HG02840 (cell line): ENCODE results near the gene OR52B6.
A peak's percentile ranks its signal among the peaks of the same experiment; 100 is the strongest.
"Not testable (repeated sequence)": the region's sequence is repeated elsewhere in the genome, so short reads cannot be mapped to it uniquely, and the experiment has no call there.

ENCODE experiments used
- ATAC-seq: cut with Tn5 transposase; IDR thresholded peaks from one replicate; pipeline ENCODE4 v1.9.1; 2021; ENCODE audit warnings: mild to moderate bottlenecking, moderate library complexity, moderate number of reproducible peaks; ENCODE audit not compliant: unreplicated experiment, low FRiP score

The OR52B6 gene

DNA sequence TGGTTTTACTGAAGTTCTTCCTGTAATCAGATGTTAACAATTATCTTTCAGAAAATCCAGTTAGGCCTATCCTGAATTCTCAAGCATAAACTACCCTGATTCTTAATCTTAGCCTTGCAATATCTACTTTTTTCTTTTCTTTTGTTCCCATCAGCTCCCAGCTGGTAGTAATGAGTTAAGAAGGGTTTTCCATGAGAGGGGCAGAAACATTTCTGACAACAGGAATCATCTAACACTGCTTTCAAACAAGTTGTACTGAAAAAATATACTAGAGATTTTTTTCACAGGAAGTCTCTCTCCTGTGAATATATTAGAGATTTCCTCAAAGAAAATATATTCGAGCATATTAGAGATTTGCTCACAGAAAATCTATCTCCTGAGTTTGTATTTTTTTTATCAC is 12.5 kb downstream of the OR52B6 start:
- ATAC-seq, result no peak

DNA sequence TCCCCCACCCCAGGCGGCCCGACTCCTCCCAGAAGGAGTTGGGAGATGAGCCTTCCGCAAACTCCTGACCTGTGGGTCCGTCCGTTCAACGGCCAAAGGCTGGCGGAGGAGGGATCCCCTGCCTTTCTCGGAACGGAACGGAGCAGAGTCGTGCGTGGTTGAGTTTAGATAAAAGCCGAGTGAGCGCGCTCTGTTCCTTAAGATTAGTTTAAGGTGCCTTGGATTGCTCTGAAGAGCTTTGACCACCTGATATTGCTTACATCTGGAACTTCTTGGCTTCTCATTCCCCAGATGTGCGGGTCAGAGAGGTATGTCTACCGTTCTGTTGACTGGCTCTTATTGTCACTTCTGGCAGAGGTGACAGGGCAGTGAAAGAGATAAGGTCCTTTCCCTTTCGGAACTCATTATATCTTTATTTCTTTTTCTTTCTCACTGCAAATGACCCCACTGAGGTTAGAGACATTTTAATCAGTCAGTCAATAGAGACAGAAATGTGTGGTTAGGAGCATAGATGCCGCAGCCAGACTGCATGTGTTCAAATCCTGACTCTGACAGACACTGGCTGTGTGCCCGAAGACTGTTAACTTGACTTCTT is 16.0 kb downstream of the OR52B6 start, which contains the start of gene TRIM6:
TSS of gene TRIM6 (plus strand) at position 31 of the 595 bp plus-strand sequence. CDS start at position 292, 261 bp downstream.
- peak; percentile 41 for ATAC-seq

DNA sequence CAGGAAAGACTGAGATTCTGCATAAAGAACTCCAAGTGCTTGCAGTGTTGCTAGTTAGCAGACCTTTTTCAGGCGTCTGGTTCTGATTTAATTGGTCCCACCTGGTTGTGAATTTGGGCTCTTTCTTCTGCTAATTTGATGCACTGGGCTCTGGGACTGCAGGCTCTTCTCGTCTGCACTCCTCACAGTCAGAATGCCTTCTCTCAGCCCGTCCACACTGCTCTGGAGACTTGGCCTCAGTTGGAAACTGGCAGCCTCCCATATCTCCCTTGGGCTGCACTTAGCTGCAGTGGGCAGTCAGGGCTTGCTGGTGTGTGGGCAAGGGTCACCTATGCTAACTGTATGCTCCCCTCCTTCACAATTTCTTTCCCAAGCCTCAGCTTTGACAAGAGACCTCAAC is 17.3 kb downstream of the OR52B6 start:
- ATAC-seq, result no peak

DNA sequence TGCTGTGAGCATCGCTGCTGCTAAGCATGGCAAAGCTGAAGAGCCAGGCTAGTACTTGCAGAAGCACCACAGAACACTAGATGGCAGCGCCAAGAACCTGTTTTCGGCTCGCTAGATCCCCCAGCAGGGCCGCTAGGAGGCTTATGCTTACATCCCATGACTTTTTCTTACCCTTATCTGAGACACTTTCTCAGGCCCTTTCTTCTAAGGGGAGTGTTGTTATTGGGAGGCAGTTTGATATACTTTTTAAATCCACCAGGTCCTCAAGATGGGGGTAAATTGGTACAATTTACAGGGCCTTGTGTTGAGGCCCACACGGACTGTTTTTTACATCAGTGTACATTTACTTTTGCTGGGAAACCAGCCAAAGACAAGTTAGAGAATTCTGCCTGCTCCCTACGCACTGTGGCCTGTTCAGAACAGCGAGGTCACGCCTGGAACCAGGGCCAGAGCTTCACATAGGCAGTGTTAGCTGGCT is 19.7 kb downstream of the OR52B6 start:
- peak; percentile 83 for ATAC-seq

DNA sequence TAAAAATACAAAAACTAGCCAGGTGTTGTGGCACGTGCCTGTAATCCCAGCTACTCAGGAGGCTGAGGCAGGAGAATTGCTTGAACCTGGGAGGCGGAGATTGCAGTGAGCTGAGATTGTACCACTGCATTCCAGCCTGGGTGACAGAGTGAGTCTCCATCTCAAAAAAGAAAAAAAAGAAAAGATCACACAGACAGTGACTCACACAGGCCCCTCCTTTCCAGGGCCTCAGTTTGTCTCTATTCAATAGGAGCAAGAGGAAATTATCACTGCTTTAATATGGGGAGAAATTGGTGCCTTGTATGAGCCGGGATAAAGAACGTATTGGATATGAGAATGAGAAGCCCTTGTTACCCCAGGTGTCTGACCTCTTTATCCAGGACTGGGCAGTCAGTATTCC is 22.1 kb downstream of the OR52B6 start:
- not testable (repeated sequence) for ATAC-seq

DNA sequence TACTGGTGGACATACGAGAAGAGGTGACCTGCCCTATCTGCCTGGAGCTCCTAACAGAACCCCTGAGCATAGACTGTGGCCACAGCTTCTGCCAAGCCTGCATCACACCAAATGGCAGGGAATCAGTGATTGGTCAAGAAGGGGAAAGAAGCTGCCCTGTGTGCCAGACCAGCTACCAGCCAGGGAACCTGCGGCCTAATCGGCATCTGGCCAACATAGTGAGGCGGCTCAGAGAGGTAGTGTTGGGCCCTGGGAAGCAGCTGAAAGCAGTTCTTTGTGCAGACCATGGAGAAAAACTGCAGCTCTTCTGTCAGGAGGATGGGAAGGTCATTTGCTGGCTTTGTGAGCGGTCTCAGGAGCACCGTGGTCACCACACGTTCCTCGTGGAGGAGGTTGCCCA is 22.6 kb downstream of the OR52B6 start:
- ATAC-seq, result no peak

DNA sequence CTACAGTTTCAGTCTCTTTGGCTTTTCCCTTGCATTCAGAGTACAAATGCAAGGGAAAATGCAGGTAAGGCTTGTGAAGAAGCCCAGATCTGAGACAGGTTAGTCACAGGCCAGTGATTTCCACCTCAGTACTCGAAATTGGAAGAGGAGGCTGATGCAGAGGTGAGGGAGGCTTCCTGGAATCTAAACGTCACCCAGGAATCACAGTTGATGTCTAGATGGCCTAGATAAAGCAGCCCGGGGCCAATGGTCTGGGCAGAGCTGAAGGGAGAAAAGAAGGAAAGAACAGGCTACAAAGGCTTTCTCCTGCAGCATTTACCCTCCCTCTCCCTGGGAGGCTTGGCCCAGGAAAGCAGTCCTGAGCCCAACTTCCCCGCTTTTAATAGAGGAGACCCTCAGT is 24.2 kb downstream of the OR52B6 start:
- no peak for ATAC-seq

DNA sequence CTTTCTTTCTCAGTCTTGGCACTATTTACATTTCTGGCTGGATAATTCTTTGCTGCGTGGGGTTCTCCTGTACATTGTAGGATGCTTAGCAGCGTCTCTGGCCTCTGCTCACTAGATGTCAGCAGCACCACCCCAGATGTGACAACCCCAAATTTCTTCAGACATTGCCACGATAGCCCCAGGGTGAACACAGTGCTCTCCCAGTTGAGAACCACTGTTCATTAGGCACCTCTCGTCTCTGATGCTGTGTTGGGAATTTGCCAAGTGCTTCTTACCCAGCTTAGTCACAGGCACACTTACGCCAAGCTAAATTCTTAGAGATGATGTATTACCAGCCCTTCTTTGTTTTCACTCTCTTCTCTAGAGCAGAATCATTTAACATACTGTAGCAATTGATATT is 25.2 kb downstream of the OR52B6 start:
- ATAC-seq, result no peak

DNA sequence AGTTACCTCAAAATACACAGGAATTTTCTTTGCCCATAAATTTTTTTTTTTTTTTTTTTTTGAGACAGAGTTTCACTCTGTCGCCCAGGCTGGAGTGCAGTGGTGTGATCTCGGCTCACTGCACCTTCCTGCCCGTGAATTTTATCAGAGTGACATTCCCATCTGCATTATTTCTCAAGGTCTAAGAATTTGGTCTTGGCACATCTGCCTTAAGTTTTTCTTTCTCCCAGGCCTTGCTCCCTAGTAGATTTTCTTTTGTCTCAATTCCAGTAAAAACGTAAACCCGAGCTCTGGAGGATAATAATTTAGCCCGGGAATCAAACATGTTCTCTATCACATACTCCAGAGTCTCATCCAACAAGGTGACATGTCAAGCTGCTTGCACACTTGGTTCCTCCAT is 28.1 kb downstream of the OR52B6 start:
- no peak for ATAC-seq

DNA sequence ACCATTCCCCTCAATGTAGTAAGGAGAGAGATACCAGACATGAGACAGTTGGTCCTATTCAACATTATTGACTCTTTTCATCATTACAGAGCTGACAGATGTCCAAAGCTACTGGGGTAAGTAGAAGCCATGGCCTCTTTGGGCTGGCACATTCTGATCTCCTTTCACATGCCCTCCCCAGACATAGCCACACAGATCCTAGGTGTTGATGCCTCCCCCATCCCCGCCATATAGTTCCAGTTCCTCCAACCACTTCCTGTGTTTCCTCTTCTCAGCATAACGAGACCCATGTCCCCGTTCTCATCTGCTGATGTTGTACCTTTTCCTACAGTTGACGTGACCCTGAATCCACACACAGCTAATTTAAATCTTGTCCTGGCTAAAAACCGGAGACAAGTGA is 29.8 kb downstream of the OR52B6 start:
- ATAC-seq, result no peak

DNA sequence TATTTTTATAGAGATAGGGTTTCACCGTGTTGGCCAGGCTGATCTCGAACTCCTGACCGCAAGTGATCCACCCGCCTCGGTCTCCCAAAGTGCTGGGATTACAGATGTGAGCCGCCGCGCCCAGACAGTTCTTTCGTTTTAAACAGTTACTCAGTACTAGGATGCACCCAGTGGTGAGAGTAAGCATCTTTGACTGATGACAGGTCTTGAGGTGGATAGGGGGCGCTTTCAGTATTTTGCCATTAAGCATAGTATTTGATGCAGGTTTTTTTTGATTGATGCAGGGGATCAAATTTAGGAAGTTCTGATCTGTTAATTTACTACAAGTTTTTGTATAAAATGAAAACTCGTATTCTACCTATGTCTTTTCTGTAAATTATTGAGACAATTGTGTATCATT is 30.9 kb downstream of the OR52B6 start:
- ATAC-seq, result no peak

DNA sequence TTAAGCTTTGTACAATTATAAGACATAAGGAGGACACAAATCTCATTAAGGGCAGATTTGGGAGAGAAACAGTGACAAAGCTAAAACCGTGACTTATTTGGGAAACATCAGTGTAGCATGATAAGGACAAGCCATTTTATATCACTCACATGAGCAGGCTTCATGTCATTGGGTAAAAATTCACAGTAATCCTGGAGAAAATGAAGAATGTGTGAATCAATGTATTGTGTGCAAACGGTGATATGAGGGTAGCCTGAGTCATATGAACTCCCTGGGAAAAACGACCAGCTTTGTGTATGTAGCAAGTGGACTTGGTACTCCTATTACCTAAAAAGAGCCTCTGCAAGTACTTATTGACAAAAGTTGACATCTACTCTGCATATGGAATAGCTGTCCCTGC is 38.1 kb downstream of the OR52B6 start:
- no peak for ATAC-seq

DNA sequence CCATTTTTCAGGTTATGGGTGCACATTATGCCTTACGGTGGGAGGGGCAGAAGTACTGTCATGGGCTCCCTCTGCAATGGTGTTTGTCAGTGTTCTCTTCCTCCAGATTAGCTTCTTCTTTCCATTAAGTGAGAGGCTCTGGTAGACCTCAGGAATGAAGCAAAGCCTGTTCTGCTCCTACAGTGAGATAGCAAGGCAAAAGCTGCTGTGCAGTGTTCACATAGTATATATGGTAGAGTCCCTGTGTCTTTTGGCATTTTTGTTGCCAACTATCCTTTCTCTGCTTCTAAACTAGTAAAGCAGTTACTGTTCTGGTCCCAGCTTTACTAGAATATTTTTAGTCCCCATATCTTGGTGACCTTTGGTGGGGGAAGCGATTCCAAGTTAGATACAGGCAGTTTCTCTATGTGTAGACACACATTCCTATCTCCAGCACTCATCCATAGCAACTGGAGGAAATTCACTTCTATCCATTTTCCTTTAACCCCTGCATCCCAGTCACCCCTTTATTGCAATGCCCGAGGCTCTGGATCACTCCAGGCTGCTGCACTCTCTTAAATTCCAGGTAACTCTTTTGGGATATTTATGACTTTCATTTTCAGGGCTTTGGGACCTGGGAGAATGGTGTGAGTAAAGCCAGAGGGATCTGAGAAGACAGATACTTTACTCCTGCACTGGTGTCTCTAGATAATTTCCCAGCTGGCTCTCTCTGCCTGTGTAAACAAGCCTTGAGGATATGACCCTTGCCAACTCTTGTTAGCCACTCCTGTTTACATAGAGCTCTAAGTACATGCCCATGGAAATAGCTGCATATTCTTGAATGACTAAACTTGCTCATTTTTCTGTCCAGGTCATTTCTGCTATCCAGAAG is 40.2 kb downstream of the OR52B6 start:
- no peak for ATAC-seq

DNA sequence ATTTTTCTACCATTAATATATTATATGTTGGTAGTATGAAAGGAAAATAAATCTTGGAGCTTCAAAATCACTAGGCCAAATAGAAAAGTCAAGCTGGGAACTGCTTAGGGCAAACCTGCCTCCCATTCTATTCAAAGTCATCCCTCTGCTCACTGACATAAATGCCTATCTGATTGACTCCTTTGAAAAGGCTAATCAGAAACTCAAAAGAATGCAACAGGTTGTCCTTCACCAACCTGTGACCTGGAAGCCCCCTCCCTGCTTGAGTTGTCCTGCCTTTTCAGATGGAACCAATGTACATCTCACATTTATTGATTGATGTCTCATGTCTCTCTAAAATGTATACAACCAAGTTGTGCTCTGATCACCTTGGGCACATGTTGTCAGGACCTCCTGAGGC is 40.9 kb downstream of the OR52B6 start:
- no peak for ATAC-seq

DNA sequence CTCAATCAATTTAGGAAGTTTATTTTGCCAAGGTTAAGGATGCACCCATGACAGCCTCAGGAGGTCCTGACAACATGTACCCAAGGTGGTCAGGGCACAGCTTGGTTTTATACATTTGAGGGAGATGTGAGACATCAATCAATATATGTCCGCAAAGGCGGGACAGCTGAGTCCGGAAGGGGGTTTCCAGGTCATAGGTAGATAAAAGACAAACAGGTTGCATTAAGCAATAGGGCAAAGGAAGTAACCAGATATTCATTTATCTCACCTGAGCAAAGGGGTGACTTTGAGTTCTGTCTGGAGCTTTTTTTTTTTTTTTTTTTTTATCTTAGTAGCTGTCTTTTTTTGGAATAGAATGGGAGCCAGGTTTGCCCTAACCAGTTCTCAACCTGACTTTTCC is 42.1 kb downstream of the OR52B6 start:
- no peak for ATAC-seq

DNA sequence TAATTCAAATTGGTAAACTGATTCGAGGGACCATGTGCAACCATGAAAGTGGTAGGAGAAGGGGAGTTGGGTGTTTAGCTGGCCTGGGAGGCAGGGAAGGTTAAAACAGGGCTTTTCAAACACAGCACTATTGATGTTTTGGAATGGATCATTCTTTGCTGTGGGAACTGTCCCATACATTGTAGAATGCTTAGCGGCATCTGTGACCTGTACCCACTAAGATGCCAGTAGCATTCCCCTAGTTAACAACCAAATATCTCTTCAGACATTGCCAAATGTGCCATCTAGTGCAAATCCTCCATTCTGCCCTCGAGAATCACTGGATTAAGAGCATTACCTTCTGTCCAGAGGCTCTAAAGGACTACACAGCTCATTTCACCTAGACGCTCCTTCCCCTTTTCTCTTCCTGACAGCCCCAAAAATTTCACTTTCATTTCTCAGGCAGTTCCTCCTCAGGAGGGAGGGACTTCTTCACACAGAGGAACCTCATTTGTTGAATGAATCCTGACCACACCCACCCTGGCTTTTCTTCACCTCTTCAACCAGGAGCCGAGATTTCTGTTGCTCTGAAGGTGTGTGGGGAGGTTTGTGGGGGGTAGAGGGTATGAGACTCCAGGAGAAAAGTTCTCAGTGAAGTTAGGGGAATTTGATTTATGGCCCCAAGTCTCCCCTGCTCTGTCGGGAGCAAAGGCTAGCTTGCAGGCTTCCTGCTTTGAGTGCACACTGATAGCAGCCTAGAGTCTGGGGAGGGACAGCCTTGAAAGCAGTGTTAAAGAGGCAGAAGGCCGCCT is 44.0 kb downstream of the OR52B6 start, which contains the start of gene TRIM34:
TSS of gene TRIM34 (plus strand) at position 513 of the 791 bp plus-strand sequence. CDS start 7,331 bp downstream, outside the sequence.
- peak; percentile 98 for ATAC-seq

DNA sequence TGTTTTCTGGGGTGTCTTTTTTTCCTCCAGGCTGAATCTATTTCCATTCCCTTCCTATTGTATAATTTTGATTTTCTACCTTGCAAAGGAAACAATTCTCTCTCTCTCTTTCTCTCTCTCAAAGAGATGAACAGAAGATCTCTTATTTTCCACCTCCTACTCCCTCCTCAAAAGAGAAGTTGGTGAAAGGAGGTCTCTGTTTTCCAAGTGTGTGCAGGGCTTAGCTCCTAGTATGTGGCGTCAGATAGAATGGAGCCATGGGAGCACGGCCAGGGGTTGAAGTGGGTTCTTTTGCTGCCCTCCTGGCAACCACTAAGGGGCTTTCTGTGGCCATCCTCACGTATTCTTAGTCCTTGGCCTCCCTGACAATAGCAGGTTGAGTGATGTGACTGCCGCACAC is 44.6 kb downstream of the OR52B6 start:
- no peak for ATAC-seq

DNA sequence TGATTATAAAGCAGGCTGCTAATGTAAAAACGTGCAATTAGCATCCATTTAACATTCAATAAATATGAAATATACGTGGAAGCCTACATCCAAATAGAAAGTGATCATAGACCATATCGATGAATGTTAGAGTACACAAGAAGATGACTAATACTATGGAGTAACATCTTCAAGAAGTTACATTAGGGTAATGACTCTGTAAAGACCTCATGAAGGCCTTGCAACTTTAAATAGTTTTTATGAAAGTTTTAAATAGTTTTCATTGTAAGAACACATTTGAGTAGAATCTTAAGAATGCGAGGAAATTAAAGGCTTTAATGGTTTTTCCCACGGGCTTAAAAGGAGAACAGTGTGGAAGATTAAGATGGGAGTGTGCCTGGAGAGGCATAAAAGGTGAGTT is 45.5 kb downstream of the OR52B6 start:
- ATAC-seq, result no peak

DNA sequence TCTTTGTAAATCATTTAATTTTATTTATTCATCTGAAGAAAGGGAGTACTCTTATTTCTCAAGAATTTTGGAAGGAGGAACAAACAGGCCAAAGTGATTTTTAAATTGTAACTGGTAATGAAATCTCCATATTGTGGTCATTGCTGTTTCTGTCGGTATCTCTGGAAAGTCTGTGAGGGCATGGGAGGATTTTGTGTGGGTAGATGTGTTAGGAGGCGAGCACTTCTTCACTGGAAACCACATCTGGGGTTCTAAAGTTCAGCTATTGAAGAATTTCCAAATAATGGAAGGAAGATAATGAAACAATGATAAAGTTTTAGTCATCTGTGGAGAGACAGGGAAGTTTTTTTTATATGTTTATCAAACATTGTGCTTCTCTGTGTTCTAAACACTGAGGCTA is 50.7 kb downstream of the OR52B6 start:
- ATAC-seq, result peak; percentile 19
